ENCODE measurements around the gene PSD2. TPM values are rescaled to one million over a fixed set of nuclear protein-coding genes. Genes with fewer than 3 reads are reported as not detected.
A peak's percentile ranks its signal among the peaks of the same experiment; 100 is the strongest.

Gene PSD2
- total and polyA plus RNA-seq, 2 of the 13 experiments (the other 11 are each of a cell fraction or from before 2014, with no cell fraction given): 0.07 TPM; not detected in 1

DNA sequence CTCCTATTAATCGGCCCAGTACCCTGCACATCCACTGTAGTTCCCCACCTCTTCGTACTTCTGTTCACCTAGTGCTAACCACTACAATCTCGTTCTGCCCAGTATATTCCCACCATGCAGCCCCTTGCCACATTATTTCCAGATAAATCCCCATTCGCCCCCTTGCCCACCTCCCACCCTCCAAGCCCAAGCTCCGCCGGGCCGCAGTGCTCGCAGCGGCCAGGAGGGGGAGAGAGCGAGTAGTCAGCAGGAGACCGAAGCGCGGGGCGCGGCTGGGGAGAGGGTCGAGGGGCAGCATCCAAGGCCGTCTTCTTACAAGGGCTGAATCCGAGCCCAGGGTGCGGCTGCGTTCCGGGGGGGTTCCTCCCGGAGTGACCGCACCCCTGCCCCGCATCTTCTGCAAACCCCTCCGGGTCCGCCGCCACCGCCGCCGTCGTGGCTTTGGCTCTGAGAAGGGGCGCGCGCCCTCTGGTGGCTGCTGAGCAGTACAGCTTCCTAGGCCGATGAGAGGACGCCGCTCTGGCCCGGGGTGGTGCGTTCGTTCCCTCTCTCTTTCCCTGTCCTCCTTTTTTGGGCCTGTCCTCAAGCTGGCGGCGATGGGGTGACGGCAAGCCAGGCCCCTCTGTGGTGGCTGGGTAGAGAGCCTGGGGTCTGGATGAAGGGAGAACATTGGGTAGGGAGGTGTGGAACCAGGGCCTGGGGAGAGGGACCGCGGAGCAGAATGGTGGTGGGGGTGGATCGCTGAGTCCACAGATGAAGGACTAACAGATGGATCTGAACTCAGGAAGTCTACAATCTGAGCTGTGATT lies 30.0 kb upstream of the PSD2 start (continued):
- TF ChIP-seq MED13 (CRISPR knock-in tag; IDR thresholded peaks at IDR 0.05) (no peak), AGO2 (optimal IDR thresholded peaks at IDR 0.05; ENCODE audit: low read depth, low read length) (no peak), HMG20B (CRISPR knock-in tag; conservative IDR thresholded peaks at IDR 0.05) (no peak), ZNF256 (CRISPR knock-in tag; conservative IDR thresholded peaks at IDR 0.05) (no peak), ZNF558 (CRISPR knock-in tag; IDR thresholded peaks at IDR 0.05; ENCODE audit: borderline replicate concordance) (no peak), CENPT (CRISPR knock-in tag; IDR thresholded peaks at IDR 0.05; ENCODE audit: low read depth) (no peak), SOX6 (IDR thresholded peaks at IDR 0.05) (no peak), SOX6 (CRISPR knock-in tag; IDR thresholded peaks at IDR 0.05) (peak; percentile 71), PCBP2 (optimal IDR thresholded peaks at IDR 0.05; ENCODE audit: low read depth, low read length, poor library complexity, severe bottlenecking) (no peak), ARNT (IDR thresholded peaks at IDR 0.05) (no peak), HDAC1 (CRISPR knock-in tag; IDR thresholded peaks at IDR 0.05) (0 out of 2 replicates have a peak, but pooled peaks have one; percentile 29), JUN (CRISPR knock-in tag; IDR thresholded peaks at IDR 0.05) (peak; percentile 56; the same call in 1 of the 2 replicates), TBX2 (CRISPR knock-in tag; IDR thresholded peaks at IDR 0.05; ENCODE audit: borderline replicate concordance) (peak; percentile 53), ZNF484 (CRISPR knock-in tag; IDR thresholded peaks at IDR 0.05; ENCODE audit: borderline replicate concordance, low read depth) (no peak), MTA3 (CRISPR knock-in tag; IDR thresholded peaks at IDR 0.05) (no peak), FOSL2 (CRISPR knock-in tag; IDR thresholded peaks at IDR 0.05) (peak; percentile 42; the same call in 1 of the 2 replicates), SKI (IDR thresholded peaks at IDR 0.05; ENCODE audit: partially characterized antibody) (no peak)
- TF ChIP-seq, protein P1, sequence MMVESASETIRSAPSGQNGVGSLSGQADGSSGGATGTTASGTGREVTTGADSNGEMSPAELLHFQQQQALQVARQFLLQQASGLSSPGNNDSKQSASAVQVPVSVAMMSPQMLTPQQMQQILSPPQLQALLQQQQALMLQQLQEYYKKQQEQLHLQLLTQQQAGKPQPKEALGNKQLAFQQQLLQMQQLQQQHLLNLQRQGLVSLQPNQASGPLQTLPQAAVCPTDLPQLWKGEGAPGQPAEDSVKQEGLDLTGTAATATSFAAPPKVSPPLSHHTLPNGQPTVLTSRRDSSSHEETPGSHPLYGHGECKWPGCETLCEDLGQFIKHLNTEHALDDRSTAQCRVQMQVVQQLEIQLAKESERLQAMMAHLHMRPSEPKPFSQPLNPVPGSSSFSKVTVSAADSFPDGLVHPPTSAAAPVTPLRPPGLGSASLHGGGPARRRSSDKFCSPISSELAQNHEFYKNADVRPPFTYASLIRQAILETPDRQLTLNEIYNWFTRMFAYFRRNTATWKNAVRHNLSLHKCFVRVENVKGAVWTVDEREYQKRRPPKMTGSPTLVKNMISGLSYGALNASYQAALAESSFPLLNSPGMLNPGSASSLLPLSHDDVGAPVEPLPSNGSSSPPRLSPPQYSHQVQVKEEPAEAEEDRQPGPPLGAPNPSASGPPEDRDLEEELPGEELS (CRISPR knock-in tag; IDR thresholded peaks at IDR 0.05): peak; percentile 13; the same call in 1 of the 2 replicates
- TF ChIP-seq, protein P2, sequence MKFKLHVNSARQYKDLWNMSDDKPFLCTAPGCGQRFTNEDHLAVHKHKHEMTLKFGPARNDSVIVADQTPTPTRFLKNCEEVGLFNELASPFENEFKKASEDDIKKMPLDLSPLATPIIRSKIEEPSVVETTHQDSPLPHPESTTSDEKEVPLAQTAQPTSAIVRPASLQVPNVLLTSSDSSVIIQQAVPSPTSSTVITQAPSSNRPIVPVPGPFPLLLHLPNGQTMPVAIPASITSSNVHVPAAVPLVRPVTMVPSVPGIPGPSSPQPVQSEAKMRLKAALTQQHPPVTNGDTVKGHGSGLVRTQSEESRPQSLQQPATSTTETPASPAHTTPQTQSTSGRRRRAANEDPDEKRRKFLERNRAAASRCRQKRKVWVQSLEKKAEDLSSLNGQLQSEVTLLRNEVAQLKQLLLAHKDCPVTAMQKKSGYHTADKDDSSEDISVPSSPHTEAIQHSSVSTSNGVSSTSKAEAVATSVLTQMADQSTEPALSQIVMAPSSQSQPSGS (CRISPR knock-in tag; IDR thresholded peaks at IDR 0.05): peak; percentile 61; the same call in 1 of the 2 replicates
- TF ChIP-seq, protein P3, sequence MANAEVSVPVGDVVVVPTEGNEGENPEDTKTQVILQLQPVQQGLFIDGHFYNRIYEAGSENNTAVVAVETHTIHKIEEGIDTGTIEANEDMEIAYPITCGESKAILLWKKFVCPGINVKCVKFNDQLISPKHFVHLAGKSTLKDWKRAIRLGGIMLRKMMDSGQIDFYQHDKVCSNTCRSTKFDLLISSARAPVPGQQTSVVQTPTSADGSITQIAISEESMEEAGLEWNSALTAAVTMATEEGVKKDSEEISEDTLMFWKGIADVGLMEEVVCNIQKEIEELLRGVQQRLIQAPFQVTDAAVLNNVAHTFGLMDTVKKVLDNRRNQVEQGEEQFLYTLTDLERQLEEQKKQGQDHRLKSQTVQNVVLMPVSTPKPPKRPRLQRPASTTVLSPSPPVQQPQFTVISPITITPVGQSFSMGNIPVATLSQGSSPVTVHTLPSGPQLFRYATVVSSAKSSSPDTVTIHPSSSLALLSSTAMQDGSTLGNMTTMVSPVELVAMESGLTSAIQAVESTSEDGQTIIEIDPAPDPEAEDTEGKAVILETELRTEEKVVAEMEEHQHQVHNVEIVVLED (CRISPR knock-in tag; IDR thresholded peaks at IDR 0.05; ENCODE audit: borderline replicate concordance): 0 out of 2 replicates have a peak, but pooled peaks have one; percentile 32
- TF ChIP-seq, protein P4, sequence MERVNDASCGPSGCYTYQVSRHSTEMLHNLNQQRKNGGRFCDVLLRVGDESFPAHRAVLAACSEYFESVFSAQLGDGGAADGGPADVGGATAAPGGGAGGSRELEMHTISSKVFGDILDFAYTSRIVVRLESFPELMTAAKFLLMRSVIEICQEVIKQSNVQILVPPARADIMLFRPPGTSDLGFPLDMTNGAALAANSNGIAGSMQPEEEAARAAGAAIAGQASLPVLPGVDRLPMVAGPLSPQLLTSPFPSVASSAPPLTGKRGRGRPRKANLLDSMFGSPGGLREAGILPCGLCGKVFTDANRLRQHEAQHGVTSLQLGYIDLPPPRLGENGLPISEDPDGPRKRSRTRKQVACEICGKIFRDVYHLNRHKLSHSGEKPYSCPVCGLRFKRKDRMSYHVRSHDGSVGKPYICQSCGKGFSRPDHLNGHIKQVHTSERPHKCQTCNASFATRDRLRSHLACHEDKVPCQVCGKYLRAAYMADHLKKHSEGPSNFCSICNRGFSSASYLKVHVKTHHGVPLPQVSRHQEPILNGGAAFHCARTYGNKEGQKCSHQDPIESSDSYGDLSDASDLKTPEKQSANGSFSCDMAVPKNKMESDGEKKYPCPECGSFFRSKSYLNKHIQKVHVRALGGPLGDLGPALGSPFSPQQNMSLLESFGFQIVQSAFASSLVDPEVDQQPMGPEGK (CRISPR knock-in tag; IDR thresholded peaks at IDR 0.05): peak; percentile 63
- TF ChIP-seq, protein P5, sequence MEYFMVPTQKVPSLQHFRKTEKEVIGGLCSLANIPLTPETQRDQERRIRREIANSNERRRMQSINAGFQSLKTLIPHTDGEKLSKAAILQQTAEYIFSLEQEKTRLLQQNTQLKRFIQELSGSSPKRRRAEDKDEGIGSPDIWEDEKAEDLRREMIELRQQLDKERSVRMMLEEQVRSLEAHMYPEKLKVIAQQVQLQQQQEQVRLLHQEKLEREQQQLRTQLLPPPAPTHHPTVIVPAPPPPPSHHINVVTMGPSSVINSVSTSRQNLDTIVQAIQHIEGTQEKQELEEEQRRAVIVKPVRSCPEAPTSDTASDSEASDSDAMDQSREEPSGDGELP (IDR thresholded peaks at IDR 0.05; ENCODE audit: borderline replicate concordance, low read depth): no peak

Measured in HepG2 (cell line).